SJSA1 (cell line): ENCODE measurements around the gene OR51M1. TPM values are rescaled to one million over a fixed set of nuclear protein-coding genes. Genes with fewer than 3 reads are reported as not detected.
"Not testable (repeated sequence)": the region's sequence is repeated elsewhere in the genome, so short reads cannot be mapped to it uniquely, and the experiment has no call there.

Experiments
- DNase-seq, 2 experiments: peaks; one replicate each; pipeline ENCODE4 v3.0.0-alpha.2; 2015 to 2020; ENCODE audit warnings: low spot score in 2 of 2, low read depth in 1 of 2
- H3K27ac ChIP-seq: fragments of 250-450 bp; sonication (Bioruptor Pico); 2 replicates; pipeline ENCODE4 v1.5.1; 2020; ENCODE audit warnings: mild to moderate bottlenecking, moderate library complexity
- H3K27me3 ChIP-seq: fragments of 250-450 bp; sonication (Bioruptor Pico); replicated peaks from 2 replicates; pipeline ENCODE4 v1.5.1; 2020; ENCODE audit warnings: mild to moderate bottlenecking, moderate library complexity
- H3K36me3 ChIP-seq: fragments of 250-450 bp; sonication (Bioruptor Pico); 2 replicates; pipeline ENCODE4 v1.5.1; 2020; ENCODE audit warnings: mild to moderate bottlenecking
- H3K4me1 ChIP-seq: fragments of 250-450 bp; sonication (Bioruptor Pico); replicated peaks from 2 replicates; pipeline ENCODE4 v1.6.1; 2021; ENCODE audit warnings: mild to moderate bottlenecking
- H3K4me3 ChIP-seq: fragments of 250-450 bp; sonication (Bioruptor Pico); 2 replicates; pipeline ENCODE4 v1.5.1; 2020; ENCODE audit warnings: mild to moderate bottlenecking
- H3K9me3 ChIP-seq: fragments of 250-450 bp; sonication (Bioruptor Pico); replicated peaks from 2 replicates; pipeline ENCODE4 v1.5.1; 2020; ENCODE audit warnings: mild to moderate bottlenecking
- total RNA-seq: library from RNA; depleted of rRNA; stranded (reverse); fragments of >200 nt; shearing (Covaris generic); gene quantifications from 2 replicates; pipeline ENCODE4 v1.2.3, GENCODE V29; 2014; rRNA removed

The OR51M1 gene
- not detected in 2 replicates for total RNA-seq

GRCh38 chr11:5383576-5383975 is at the start of gene OR51M1:
OR51M1 (plus strand) TSS chr11:5383812; CDS start chr11:5389399, 5,587 bp downstream.
- Histone ChIP-seq H3K4me3 (no peak within 1 kb of the TSS), H3K27me3 (peaks cover 19% of the 10 kb centered on the region; the same call in 1 of the 2 replicates), H3K27ac (no peak within 1 kb of the TSS), H3K4me1 (peaks cover 4% of the 10 kb centered on the region; the same call in 1 of the 2 replicates), H3K9me3 (no peaks in the 10 kb centered on the region), H3K36me3 (no peaks in the 10 kb centered on the region)
- DNase-seq, result no peak

DNA sequence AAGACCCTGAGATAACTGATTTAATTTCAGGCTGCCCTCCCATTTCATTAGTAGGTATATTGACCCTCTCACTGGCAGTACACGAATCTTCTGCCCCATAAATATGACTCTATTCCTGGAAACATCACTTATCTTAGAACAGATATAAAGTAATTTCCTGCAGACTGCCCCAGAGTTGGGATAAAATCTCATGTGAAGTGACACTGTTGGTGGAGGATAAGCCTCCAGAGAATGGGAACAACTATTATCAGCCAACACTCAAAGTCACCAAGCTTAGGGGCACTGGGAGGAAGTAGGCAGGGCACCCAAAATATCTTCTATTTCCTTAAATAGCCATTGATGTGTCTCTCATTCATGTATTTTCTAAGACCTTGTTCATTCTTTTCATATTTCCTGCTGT is 48.4 kb upstream of the OR51M1 start:
- Histone ChIP-seq H3K27me3 (no peaks in the 10 kb centered on the region), H3K27ac (no peak overlapping the region), H3K36me3 (no peaks in the 10 kb centered on the region), H3K4me3 (no peak overlapping the region), H3K9me3 (no peaks in the 10 kb centered on the region), H3K4me1 (peaks cover 9% of the 10 kb centered on the region)
- no peak for DNase-seq

- H3K4me1 ChIP-seq, result peaks cover 9% of the 10 kb centered on the region
- DNase-seq, result no peak
Observed at GRCh38 chr11:5336331-5336730, 47.3 kb upstream of the OR51M1 start.

GRCh38 chr11:5337253-5337652 is 46.4 kb upstream of the OR51M1 start:
- H3K27ac ChIP-seq, H3K27me3 ChIP-seq, H3K36me3 ChIP-seq, H3K9me3 ChIP-seq, H3K4me1 ChIP-seq, DNase-seq, H3K4me3 ChIP-seq: not testable (repeated sequence)

More at GRCh38 chr11:5336331-5336730, 47.3 kb upstream of the OR51M1 start:
- H3K9me3 ChIP-seq, result no peaks in the 10 kb centered on the region
- no peaks in the 10 kb centered on the region for H3K36me3 ChIP-seq
- no peak overlapping the region for H3K4me3 ChIP-seq
- no peak overlapping the region for H3K27ac ChIP-seq
- H3K27me3 ChIP-seq, result no peaks in the 10 kb centered on the region

DNA sequence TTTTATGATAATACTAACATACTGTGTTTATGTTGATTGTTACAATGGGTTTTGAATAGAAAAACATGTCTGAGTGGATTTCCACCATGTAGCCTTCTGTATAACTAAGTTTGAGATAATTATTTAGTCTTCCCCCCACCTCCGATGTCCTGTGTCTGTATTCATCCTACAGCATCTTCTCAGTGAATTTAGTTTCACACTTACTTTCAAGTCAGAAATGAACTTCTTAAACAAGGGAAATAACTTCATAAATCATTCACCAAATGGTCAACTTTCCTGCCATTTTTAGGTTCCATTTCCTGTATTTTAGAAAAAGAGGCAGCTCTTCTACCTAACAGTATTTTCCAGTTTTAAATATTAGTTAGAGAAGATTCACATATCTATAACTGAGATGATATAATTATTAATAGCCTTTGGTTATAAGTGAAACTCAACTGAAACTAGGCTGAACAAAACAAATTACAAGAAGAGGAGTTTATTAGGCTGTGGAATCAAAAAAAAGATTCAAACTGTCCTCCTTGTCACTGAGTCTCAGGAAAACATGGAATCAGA is 43.8 kb upstream of the OR51M1 start:
- H3K27me3 ChIP-seq, result no peaks in the 10 kb centered on the region
- H3K4me3 ChIP-seq, result no peak overlapping the region
- H3K9me3 ChIP-seq, result no peaks in the 10 kb centered on the region
- no peaks in the 10 kb centered on the region for H3K36me3 ChIP-seq
- no peak overlapping the region for H3K27ac ChIP-seq
- H3K4me1 ChIP-seq, result peaks cover 25% of the 10 kb centered on the region
- no peak for DNase-seq

DNA sequence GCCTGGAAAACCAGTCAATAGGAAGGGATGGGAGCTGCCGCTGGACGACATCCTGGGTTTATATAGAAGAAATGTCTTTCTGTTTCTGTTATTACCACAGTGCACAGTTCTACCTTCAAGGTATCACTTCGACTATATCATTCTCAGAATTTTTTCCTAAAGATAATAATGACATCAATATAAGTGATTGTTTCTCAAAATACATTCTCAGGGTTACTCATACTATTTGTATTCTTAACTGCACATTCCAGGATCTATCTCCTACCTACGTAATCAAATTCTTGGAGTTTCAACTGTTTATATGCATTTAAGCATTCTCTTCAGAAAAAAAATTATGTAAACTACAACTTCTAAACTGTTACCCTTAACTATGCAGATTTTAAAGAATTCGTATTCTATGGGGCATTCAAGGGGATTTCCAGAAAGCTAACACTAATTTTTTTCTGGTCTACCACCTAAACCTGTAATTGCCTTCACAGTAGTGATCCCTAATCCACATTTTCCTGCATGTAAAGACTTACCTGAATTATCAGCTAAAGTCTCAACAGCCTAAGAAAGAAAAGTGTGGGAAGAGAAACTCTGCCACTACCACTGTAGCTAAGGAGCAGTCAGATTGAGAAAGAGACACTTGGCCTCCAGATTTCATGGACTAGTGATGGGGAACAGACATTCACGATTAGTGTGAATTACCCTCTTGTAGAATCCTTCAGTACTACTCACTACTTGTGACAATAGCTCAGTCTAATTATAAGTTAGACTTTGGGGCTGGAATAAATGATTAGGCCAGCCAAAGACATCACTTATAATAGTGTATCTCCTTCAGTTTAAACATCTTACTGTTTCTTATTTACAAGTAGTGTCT is 39.9 kb upstream of the OR51M1 start, which contains the start of gene OR51B5:
OR51B5 (minus strand) TSS at position 51 of the 862 bp plus-strand sequence; CDS start at position 51, 0 bp downstream.
- DNase-seq, result peak in 1 of 2 experiments; percentile 87
- Histone ChIP-seq H3K9me3 (no peaks in the 10 kb centered on the region), H3K36me3 (no peaks in the 10 kb centered on the region), H3K4me3 (no peak within 1 kb of the TSS), H3K4me1 (peaks cover 38% of the 10 kb centered on the region), H3K27me3 (no peaks in the 10 kb centered on the region), H3K27ac (peak within 1 kb of the TSS; percentile 94)

DNA sequence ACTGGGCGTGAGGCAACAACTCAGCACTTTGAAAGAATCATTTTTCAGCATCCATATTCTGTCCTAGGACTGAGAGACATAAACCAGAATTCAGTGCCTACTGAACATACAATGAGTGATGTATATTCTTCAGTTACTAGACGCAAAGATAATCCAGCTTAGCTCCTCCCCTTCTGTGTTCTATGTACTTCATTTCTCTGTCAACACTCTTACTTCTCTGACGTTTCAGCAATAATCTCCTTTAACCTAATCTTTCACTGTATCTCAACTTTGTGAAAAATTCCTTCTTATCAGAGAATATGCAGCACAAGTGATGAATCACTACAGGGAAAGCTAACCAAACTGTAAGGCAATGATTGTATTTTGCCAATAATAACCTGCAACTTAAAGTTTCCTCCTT is 37.8 kb upstream of the OR51M1 start:
- H3K27ac ChIP-seq, result no peak overlapping the region
- peaks cover 45% of the 10 kb centered on the region for H3K4me1 ChIP-seq
- no peaks in the 10 kb centered on the region for H3K9me3 ChIP-seq
- DNase-seq, result no peak
- no peaks in the 10 kb centered on the region for H3K27me3 ChIP-seq
- no peaks in the 10 kb centered on the region for H3K36me3 ChIP-seq
- no peak overlapping the region for H3K4me3 ChIP-seq

DNA sequence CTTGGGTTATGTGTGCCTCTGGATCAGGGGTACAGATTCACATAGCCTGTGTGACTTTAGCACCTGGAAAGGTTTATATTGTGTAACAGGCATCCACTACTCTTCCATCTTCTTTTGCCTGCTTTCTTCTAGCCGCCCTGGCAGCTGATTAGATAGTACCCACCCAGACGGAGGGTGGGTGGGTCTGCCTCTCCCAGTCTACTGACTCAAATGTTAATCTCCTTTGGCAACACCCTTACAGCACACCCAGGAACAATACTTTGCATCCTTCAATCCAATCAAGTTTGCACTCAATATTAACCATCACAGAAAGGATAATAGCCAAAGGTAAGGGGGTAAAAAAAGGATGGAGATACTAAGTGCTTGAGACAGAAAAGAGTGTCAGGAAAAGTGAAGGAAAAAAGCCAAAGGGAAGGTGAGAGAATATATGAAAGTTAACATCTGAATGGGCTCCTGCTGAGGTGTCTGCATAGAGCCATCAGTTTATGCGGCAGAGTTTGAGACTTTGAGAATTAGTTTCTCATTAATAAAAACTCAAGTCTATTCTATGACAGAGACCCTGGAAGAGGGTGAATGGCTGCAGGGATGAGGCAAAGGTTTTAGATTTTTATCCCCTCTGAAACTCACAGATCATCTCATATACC is 34.9 kb upstream of the OR51M1 start:
- no peak overlapping the region for H3K4me3 ChIP-seq
- no peaks in the 10 kb centered on the region for H3K9me3 ChIP-seq
- H3K36me3 ChIP-seq, result no peaks in the 10 kb centered on the region
- H3K27me3 ChIP-seq, result no peaks in the 10 kb centered on the region
- DNase-seq, result no peak
- peaks cover 32% of the 10 kb centered on the region for H3K4me1 ChIP-seq
- no peak overlapping the region for H3K27ac ChIP-seq

GRCh38 chr11:5349550-5349949 is 34.1 kb upstream of the OR51M1 start:
- no peaks in the 10 kb centered on the region for H3K27me3 ChIP-seq
- peaks cover 23% of the 10 kb centered on the region for H3K4me1 ChIP-seq
- no peaks in the 10 kb centered on the region for H3K36me3 ChIP-seq
- DNase-seq, result no peak
- no peaks in the 10 kb centered on the region for H3K9me3 ChIP-seq
- no peak overlapping the region for H3K4me3 ChIP-seq
- H3K27ac ChIP-seq, result no peak overlapping the region

- Histone ChIP-seq H3K4me3 (no peak within 1 kb of the TSS), H3K36me3 (no peaks in the 10 kb centered on the region), H3K4me1 (peaks cover 7% of the 10 kb centered on the region), H3K27me3 (no peaks in the 10 kb centered on the region), H3K9me3 (no peaks in the 10 kb centered on the region), H3K27ac (no peak within 1 kb of the TSS)
- no peak for DNase-seq
Observed at GRCh38 chr11:5351208-5351607, 32.4 kb upstream of the OR51M1 start, which contains the start of gene OR51B6. OR51B6 (plus strand) TSS chr11:5351508; CDS start chr11:5351508, 0 bp downstream.

GRCh38 chr11:5356031-5356430 is 27.6 kb upstream of the OR51M1 start:
- DNase-seq, H3K36me3 ChIP-seq, H3K27me3 ChIP-seq, H3K4me1 ChIP-seq, H3K4me3 ChIP-seq, H3K9me3 ChIP-seq, H3K27ac ChIP-seq: not testable (repeated sequence)

DNA sequence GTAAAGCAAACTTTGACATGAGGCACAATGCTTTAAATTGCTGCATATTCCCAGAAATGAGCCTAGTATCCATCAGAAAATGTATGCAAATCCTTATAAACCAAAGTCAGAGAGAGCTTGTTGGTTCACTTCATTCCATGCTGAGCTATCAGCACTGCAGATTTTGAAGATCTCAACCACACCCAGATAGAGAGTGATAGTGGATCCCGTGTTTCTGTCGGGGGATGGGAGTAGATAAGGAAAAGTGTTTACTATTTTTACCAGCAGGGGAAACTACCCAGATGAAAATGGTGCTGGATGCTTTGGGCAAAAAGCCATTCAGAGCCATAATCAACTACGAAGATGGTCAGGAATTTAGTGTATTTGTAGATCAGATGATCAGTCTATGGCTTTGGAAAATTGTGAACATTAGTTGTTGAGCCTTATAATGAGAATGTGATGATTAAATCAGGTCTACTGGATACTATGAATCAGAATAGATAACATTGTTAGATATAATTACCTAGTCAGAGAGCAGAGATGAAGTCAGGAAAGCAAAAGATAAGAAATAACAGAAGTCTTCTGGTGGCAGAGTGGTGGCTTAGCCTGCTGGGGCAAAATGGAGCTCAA is 21.5 kb upstream of the OR51M1 start:
- DNase-seq, result no peak
- Histone ChIP-seq H3K9me3 (no peaks in the 10 kb centered on the region), H3K27ac (no peak overlapping the region), H3K27me3 (no peaks in the 10 kb centered on the region), H3K36me3 (no peaks in the 10 kb centered on the region), H3K4me3 (no peak overlapping the region), H3K4me1 (peaks cover 46% of the 10 kb centered on the region)

DNA sequence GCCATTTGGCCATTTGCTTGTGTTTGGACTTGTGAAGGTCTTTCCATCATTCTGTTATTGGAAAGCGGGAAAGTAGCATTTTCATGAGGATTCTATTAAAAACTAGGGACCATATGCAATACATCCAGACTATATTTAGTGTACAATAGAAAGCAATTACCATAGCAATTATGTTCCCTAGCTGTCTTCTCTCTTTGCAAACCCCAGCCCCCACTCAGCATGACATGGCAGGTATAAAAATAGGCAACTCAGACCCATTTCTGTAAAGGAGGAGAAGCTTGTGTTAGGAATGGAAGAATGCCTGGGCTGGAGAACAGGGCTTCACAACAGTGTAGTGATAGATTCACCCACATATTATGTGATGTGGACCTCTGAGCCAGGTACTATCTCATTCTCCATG is 19.9 kb upstream of the OR51M1 start:
- Histone ChIP-seq H3K36me3 (no peaks in the 10 kb centered on the region), H3K27me3 (no peaks in the 10 kb centered on the region), H3K27ac (peak overlapping the region; percentile 92), H3K4me3 (no peak overlapping the region), H3K9me3 (no peaks in the 10 kb centered on the region), H3K4me1 (peaks cover 62% of the 10 kb centered on the region)
- no peak for DNase-seq
